GM21619 (cell line): ENCODE results near the gene TSSK1B.
"Not testable (repeated sequence)": the region's sequence is repeated elsewhere in the genome, so short reads cannot be mapped to it uniquely, and the experiment has no call there.

Experiments
- ATAC-seq: cut with Tn5 transposase; IDR thresholded peaks from one replicate; pipeline ENCODE4 v1.9.1; 2021; ENCODE audit not compliant: unreplicated experiment

The TSSK1B gene

DNA sequence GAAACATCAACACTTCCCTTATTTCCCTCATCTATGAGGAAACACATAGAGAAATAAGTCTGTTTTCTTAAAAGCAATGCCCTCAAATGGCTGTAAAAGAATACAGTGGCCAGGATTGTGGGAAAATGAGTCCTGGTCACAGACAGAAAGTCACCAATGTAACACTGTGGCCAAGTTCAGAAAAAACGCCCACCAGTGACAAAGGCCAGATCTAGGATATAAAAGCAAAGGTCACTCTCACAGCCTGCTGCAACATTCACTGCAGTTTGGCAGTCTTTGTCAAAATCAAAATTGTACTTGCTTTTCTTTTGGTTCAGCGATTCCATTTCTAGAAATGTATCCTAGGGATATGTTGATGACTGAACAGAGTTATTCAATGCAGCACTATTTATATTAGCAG is 30.5 kb downstream of the TSSK1B start:
- no peak for ATAC-seq

DNA sequence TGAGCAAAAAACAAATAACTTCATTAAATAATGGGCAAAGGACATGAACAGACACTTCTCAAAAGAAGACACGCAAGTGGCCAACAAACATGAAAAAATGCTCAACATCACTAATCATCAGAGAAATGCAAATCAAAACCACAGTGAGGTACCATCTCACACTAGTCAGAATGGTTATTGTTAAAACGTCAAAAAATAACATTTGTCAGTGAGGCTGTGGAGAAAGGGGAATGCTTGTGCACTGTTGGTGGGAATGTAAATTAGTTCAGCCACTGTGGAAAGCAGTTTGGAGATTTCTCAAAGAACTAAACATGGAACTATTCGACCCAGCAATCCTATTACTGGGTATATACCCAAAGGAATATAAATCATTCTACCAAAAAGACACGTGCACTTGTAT is 36.8 kb downstream of the TSSK1B start:
- not testable (repeated sequence) for ATAC-seq

DNA sequence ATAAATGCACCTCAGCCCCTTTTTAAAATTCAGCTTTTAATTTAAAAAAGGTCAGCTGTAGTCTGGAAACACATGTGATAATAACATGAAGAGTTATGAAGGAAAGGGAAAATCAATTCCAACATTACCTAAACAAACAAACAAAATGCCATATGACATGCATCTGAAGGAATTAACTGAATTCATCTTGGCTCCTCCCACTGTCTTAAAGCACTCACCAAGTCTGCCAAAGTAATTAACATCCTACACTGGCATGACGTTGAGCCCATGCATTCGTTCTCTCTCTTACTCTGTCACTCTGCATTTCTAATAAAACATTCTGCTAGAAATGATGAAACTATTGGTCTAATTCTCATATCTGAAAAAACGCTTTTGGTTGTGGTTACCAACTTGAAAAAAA is 37.7 kb downstream of the TSSK1B start:
- ATAC-seq: no peak

DNA sequence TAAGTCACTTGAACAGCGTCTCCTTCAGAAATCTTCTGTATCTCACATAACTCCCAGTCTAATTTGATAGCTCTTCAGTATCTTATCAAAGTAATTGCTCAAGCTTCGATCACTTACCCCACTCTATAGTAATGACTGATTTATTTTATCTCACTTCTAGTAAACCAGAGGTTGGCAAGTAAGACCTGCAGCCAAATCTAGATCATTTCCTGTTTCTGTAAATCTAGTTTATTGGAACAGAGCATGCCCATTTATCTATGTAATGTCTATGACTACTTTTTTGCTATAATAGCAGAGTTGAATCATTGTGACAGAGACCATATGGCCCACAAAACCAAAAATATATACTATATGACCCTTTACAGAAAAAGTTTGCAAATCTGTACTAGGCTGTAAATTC is 40.1 kb downstream of the TSSK1B start:
- no peak for ATAC-seq

DNA sequence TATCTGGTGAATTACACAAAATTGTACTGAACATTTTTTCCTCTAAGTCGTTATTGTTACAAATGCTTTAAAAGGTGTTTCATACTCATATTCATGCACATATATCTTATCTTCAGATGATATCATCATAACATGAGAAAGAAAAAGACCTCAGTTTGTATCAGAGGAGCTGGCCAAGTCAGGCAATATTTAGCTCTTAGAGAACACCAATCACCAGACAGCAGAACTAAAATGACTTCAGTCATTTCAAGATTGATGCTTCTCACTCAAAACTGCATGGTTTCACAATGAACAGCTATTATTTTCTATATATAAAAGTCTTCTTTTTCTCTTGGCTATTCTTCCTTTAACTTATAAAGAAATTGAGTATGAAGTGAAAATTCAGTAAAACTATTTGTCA is 44.6 kb downstream of the TSSK1B start:
- no peak for ATAC-seq

DNA sequence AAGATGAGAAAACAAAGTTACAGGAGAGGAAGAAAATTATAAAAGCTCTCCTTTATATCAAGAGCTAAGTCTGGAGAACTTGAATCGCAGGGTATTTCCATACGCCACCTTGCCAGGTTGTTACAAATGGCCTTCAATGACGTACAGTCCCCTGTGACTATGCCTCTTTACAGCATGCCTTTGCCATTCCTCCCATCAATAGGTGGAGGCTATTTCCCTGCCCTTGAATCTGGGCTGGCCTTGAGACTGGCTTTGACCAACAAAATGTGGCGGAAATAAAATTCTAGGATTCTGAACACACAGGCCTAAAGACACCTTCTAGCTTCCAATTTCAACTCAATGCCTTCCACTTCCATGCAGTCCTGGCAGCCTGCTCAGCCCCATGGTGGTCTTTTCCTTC is 45.7 kb downstream of the TSSK1B start:
- no peak for ATAC-seq

DNA sequence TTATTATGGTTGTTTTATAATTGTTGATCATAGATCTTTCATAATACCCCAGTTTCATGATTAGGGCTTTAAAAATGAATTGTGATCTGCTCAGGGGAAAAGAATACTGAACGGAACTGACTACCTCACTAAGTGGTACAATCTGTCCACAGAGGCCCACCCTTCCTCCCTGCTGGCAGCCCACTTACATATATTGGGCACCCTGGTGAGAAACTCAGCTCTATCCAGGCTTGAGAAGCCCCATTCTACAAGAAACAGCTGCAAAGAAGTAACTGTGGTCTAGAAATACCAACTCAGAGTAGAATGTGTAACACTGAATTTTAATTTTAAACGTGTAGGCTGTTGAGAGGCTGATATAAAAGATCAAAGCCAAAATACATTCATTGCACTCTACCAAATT is 46.9 kb downstream of the TSSK1B start:
- ATAC-seq: no peak

DNA sequence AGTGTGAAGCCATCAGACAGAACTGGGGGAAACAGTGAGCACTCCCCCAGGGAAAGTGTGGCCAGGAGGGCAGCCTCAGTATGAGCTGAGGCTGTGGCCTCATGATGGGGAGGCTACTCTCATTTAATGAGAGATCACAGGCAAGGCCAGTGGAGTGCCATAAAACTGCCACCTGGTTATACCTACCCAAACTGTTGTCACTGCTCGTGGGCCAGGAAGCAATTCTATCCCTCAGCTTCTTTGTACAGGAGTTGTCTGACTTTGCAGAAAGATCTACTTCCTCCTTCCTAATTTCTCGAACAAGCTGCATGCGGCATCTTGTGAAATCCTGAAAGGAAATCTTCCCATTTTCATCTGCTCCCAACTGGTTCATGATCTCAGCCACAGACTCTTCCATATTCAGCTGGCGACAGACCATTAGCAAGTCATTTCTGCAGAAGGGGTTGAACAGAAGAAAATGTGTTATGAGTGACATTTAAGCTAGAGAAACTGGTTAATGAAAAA is 50.0 kb downstream of the TSSK1B start:
- ATAC-seq: no peak

DNA sequence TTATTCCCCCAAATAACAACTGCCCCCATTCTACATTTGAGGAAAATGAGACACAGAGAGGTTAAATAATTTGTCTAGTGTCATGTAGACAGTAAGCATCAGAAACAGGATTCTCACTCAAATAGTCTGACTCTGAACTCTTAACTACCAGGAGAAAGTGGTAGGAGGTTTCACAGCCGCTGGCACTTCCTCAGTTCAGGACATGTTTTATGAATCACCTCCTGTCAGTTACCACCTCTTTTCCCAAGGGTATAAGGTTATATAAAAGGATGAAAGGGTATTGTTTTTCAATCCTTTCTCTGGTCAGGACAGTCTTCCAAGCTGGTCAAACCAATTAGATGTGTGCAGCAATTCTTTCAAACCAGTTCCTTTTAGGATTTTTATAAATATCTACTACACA is 52.1 kb downstream of the TSSK1B start:
- no peak for ATAC-seq
